HG02642 (cell line): ENCODE results near the gene C1QTNF8.

Experiments used
- ATAC-seq: cut with Tn5 transposase; IDR thresholded peaks from one replicate; pipeline ENCODE4 v1.9.1; 2021; ENCODE audit warnings: mild to moderate bottlenecking; ENCODE audit not compliant: unreplicated experiment, poor library complexity

Gene C1QTNF8

DNA sequence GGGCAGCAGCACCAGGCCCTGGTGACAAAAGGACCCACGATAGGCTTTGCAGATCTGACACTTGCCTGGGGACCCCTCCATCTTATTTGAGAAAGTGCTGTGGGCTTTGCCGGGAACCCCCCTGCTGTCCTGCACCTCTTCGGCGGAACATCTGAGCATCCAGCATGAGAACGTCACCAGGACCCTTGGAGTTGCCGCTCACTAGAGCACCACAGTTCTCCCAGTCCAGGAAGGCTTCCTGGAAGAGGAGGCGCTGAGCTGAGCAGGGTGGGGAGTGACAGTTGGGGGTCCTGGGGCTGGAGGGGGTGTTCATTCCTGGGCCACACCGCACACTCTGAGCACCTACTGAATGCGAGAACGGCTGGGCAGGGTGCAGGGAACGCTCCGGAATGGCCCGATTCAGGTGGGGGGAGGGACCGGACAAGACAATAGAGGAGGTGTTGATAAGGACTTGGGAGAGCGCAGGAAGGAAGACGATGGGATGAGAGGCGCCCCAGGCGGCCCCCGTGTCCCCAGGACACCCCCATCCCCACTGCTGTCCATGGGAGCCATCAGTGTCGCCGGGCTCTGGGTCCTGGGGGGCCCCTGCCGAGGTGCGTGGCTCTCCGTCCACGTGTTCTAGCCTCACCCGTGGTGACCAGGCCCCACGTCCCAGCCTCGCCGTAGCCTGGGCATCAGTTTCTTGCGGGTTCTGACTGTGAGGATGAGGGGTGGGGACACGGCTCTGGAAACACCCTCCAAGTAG lies 32.1 kb upstream of the C1QTNF8 start:
- no peak for ATAC-seq

DNA sequence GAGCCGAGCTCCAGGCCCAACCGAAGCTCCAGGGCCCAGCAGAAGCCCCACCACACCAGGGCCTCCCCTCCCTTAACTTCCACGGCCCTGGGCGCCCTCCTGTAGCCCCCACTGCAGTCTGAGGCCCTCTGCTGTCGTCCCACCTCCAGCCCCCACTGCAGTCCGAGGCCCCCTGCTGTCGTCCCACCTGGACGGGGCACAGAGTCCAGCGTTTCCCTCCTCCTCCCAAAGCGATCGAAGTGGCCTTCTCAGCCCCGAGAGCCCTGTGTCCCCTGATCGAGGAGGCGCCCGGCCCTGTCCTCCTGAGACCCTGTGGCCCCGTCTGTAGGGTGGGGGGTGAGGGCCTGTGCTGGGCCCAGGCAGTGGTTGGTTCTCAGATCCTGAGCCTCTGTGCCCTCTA lies 31.1 kb upstream of the C1QTNF8 start:
- no peak for ATAC-seq

DNA sequence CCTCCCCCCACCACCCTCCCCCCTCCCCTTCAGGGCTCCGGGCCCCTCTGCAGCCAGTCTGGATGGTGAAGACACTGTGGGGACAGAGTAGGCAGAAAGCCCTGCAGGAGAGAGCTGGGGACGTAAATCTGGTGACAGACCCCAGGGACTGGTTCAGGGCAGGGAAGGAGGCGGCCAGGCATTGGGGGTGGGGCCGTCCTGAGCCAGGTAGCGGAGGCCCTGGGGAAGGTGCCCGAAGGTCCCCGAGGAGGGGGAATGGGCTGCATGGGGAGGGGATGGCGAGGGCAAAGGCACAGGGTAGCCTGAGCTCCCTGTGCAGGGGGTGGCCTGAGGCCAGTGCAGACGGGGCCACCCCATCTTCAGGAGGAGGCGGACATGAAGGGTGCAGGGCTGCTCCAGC lies 30.5 kb upstream of the C1QTNF8 start:
- no peak for ATAC-seq

DNA sequence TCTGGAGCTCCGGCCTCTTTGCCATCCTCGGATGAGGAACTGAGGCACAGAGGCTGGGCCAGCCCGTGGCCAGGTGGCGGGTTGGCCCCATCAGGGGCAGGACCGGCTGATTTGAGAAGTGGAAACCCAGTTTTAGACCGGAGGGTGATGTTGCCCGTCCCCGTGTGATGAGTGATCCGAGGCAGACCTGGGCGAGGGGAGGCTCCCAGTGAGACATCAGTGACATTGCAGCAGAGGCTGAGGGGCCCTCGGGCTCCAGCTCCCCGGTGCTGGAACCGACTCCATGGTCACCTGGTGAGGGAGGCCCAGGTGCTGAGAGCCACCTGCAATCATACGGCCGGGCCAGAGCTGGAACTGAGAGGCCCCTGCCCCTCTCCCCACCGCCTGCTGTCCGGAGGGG lies 30.0 kb upstream of the C1QTNF8 start:
- ATAC-seq, result no peak

DNA sequence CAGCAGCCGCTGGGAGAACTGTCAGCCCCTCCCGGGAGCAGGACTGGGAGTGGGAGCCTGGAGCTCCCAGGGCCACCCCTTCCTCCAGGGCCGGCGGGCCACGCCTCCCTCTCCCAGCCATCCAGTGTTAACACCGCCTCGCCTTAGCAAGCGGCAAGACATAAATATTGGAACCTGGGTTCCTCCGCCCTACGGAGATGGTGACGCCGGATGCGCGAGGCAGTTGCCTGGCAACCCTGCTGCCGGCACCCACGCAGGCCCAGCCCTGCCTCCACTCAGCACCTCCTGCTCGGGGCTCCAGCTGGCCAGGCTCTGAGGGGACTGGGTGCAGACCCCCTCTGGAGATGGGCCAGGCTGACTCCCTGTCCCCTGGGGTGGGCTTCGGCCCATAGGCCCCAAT lies 29.4 kb upstream of the C1QTNF8 start:
- ATAC-seq, result no peak

DNA sequence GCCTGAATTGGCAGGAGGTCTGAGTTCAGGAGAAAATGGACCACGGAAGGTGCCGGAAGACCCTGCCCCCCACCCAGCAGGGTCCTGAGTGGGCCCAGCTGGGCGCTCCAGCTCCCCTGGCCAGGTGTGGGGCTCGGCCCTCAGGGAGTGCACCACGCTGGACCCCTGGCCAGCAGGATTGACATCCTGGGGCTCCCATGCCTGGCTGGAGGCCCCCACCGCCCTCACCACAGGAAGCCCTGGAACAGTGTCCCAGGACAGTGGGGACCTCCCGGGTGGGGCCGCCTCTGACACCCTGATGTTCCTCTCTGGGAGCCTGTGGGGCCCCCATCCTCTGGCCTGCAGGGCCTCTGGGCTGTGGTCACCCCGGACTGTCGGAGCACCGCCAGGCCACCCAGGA lies 28.8 kb upstream of the C1QTNF8 start:
- no peak for ATAC-seq

DNA sequence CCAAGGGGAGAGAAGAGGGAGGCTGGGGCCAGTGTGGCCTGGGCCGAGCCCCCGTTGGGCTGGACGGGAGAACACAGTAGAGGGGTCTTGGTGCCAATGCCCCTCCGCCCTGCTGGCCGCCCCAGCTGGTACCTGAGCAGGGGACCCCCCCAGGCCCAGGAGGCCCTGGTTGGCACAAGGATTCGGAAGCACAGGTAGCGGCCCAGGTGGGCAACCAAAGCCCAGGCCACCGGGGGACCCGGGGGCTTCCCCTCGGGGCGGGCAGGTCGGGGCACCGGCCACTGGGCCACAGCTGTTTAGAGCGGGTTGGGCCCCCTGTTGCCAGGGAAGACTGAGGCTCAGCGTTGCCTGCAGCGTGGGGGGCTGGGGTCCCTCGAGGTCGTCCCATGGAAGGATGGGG lies 28.2 kb upstream of the C1QTNF8 start:
- ATAC-seq, result no peak

DNA sequence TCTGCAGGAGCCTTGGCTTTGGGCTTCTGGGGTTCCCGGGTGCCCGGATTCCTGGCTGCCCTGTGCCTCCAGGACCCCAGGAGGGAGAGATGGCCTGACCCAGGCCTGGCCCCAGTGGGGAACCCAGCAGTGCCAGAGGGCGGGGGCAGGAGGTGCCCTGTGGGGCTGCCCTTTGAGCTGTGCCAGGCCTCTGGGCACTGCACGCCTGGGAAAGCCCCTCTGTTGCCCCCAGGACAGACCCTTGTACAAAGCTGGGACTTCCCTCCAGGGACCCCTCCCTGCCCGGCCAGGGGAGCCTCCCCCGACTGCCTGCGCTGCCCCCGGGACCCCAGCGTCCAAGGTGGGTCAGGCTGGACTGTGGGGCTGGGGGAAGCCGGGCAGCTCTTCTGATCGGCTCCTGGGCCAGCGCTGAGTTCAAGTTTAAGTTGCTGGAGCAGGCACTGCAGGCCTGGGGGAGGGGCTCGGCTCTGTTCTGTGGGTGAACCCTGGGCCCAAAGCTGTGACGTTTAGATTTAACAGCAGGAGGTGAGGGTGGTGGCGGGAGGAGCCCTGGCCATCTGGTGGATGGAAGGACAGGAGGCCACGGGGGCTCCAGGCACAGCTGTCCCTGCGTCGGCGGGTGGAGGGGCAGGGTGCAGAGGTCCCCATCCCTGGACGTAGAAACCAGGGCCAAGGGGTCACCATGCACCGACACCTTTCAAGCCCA lies 27.6 kb upstream of the C1QTNF8 start:
- ATAC-seq, result no peak

DNA sequence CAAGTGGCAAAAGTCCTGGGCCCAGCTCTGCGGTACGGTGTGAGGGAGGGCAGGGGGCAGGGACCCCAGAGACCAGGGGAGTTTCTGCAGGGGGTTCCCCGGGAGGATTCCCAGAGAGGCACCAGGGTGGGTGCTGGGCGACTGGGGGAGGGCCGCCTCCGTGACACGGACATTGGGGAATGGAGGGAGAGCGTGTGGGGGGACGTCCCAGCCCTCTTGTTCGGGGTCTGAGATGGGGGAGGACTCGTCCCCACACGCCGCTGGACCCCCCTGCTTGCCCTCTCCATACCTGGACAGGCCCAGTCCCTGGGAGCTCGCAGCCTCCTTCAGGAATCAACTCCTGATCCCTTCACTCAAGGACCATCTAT lies 26.3 kb upstream of the C1QTNF8 start:
- ATAC-seq, result no peak

DNA sequence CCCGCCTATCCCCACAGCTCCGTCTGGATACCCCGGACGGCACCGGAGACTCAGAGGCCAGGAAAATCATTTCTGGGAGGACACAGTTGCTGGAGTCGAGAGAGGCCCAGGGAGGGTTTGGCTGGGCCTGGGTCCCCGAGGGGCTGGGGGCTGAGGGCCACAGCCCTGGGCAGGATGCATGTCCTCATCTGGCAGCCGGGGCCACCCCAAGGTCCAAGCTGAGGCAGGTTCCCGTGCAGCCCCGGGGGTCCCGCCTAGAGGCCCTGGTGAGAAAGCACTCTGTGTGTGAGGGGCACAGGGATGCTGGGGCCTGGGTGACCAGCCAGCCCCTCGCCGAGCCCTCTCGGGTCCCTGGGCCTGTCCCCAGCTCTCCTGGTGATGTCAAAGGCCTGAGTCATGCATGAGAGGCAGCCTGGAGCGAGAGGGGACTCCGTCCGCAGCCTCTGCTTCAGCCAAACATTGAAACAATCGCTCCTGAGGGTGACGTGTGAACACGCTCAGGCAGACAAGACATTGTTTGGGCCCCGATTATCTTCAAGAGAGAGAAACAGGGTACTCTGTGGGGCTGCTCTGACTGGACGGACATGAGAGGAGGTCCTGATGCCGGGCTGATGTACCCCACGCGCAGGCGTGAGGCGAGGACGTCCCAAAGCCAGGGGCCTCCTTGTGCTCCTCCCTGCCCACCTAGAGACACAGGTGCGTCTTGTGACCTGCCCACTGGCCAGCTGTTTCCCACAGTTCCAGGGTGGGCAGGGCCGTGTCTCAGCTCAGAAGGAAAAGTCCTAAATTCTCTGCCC lies 25.8 kb upstream of the C1QTNF8 start:
- ATAC-seq, result no peak

DNA sequence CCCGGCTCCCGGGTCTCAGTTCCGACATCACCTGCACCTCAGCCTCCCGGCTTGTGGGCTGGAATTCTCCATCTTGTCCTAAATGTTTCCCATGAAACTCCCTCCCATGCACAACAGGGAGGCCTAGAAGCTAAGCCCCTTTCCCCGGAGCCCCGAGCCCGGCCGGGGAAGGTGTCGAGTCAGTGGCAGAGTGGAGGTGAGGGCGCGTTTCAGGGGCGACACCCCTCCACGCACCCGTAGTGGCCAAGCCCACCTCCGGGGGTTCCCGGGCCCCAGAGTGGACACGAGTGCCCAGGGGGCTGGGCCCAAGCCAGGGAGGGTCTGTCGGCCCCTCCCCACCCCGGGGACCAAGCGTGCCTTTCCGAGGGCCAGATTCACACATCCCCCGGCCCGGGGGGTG lies 25.0 kb upstream of the C1QTNF8 start:
- ATAC-seq, result no peak

DNA sequence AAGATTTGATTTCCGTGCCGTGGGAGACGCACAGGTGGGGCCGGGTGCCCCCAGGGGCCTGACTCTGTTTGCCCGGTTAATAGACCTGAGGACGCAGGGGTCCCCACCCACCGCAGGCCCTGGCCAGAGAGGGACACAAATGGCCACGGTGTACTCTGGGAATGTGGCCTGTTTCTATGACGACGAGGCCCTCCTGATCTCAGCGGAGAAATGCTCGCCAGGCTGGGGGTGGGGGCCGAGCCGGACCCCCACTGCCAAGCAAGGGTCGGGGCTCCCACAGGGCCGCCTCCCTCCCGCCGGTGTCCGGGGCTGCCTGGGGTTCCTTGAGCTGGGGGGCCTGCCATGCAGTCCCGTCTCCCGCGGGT lies 24.5 kb upstream of the C1QTNF8 start:
- no peak for ATAC-seq

DNA sequence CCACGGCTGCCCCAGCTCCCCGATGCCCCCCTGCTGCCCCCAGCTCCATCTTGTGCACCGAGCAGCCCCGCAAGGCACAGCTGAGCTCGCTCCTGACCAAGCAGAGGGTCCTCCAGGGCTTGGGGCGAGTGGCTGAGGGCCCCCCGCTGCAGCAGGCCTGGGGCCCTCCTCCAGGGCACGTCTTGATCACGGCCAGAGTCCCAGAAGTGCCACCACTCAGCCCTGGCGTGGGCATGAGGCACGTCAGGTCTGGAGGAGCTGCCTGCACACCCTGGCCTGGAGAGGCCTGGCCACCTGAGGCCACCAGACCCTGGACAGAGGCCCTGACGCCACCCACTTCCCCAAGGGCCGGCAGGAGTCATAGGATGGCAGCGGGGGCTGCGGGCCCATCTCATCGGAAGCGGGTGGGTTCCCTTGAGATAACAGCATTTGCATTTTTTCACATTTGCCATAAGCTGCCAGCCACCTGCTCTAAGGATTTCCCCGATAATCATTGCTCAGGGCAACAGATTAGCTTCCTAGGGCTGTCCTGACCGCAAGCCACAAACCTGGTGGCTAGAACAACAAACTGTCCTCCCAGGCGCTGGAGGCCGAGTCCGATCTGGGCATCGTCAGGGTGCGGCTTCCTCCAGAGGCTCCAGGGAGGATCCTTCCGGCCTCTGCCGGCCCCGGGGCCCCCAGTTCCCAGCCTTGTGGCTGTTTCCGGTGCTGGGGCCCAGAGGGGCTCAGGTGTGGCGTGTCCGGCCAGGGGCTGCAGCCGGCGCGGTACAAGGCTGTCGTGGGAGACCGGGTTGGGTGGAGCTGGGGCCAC lies 23.9 kb upstream of the C1QTNF8 start:
- ATAC-seq, result no peak

DNA sequence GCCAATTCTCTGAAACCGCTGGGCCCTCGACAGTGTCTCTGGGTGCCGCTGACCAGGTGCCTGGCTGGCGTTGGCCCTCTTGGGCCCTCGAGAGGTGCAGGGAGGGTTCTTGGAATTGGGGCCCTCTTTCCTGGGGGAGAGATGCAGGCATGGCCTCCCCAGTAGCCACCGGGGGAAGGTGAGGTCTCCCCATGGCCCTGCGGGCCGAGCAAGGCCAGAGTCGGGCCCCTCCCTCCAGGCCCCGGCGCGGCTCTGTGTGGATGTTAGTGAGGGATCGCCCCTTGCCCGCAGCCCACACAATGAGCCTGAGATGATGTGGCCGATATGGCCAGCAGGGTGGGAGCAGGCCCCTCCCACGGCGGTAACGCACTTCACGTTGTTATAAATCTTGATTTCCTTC lies 23.1 kb upstream of the C1QTNF8 start:
- no peak for ATAC-seq

DNA sequence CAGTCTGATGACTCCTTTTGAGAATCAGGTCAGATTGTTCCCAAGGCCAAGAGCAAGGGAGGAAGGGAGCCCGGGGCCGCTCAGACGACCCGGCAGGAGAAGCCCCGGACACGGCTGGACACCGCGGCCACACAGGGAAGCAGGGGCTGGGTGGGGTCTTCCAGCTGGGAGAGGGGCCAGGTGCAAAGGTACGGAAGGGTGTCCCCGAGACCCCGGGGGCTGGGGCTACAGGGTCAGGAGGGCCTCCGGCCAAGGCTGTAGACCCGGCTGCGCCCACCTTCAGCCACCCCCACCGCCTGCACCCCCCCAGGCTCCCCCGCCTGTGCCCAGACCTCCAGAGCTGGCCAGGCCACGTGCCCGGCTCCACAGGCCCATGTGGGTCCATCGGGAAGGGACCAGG lies 21.9 kb upstream of the C1QTNF8 start:
- no peak for ATAC-seq

DNA sequence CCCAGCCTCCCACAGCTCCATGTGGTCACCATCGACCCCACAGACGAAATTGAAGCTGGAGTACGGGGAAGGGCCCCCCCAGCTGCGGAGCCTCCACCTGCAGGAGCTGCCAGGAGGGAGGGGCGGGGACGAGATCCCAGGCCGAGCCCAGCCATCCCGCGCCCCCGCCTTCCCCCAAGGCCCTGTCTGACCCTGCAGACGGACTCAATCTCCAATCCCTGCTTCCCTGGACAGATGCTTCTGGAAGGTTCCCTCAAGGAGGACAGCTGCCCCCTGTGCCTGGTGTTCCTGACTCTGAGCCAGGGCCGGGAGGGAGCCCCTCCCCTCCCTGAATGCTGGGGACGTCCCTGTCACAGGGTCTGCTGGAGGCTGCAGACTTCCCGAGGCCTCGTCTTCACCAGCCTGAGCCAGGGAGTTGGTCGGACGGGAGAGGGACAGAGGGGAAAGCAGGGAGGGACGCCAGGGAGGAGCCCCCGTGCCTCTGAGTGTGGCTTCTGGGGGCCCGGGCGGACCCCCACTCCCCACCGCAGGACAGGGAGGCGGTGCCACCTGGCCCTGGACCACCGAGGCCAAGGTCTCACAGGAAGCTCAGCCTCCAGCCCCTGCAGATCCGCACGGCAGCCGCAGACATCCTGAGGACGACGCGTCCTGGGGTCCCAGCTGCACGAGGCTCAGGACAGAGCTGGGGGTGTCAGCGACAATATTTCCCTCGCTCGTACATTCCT lies 21.3 kb upstream of the C1QTNF8 start:
- no peak for ATAC-seq

DNA sequence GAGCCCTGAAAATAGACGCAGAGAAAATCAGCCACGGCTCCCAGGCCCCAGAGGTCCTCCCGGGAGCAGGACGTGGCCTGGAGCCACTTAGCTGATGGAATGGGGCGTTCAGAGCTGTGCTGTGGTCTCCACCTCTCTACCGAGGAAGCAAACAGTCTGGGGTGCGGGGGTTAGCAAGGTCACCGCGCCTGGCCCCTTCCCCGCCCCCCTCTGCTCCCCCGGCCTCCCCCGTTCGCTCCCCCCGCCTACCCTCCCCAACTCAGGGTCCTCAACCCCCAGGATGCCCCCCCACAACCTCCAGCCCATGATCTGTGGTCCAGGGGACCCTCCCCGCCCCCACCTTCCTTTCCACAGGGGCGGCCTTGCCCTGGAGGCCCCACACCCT lies 20.6 kb upstream of the C1QTNF8 start:
- ATAC-seq, result no peak

DNA sequence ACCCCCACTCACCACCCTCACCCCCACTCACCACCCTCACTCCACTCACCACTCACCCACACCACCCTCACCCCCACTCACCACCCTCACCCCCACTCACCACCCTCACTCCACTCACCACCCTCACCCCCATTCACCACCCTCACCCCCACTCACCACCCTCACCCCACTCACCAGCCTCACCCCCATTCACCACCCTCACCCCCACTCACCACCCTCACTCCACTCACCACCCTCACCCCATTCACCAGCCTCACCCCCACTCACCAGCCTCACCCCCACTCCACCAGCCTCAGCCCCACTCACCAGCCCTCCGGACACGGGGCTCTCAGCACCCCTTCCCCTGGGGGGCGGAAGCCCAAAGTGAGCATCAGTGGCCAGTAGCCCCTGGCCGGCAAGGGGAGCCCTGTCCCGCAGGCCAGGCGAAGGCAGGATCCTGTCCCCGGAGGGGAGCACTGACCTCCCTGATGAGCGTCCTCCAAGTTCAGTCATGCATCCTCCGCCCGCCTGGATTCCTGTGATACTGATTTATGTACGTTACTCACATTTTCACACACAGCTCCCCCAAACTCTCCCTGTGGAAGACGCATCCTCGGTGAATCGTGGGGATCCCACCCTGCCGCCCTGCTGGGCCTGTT lies 18.0 kb upstream of the C1QTNF8 start:
- ATAC-seq, result no peak

DNA sequence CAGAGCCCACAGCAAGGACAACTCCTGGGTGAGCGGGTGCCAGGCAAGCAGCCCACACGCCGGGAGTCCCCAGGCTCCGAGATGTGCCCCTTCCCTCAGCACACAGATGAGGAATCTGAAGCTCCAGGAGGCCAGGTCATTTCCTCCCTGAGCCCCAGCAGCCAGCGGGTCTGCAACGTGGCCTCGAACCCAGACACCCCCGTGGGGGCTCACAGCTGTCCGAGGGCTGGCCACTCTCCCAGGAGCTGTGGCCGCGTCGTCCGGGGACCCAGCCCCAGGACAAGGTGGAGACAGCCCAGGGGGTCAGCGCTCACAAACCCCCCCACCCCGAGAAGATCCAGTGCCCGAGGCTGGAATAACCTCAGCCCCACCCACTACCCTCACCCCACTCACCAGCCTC lies 17.4 kb upstream of the C1QTNF8 start:
- ATAC-seq, result no peak
